Prostate gland (tissue), 2 donors: ENCODE data around the gene NKX1-1. TPM values are rescaled to one million over a fixed set of nuclear protein-coding genes. Genes with fewer than 3 reads are reported as not detected.

Experiments
- DNase-seq: peaks from one replicate; pipeline ENCODE4 v3.0.0-alpha.2; 2019; ENCODE audit warnings: low spot score
- H3K27ac ChIP-seq, 2 donors: fragments of 200-600 bp; sonication (generic); 2 replicates each; pipeline ENCODE4 v1.5.1; 2017 to 2019
- H3K27me3 ChIP-seq: fragments of 200-600 bp; sonication (generic); replicated peaks from 2 replicates; pipeline ENCODE4 v1.5.1; 2019; ENCODE audit not compliant: insufficient read depth
- H3K36me3 ChIP-seq, 2 donors: fragments of 200-600 bp; sonication (generic); 1 replicate in 1 of 2; 2 replicates in 1 of 2; pipeline versions ENCODE4 v1.5.1 to v1.8.1; 2017 to 2019
- H3K4me1 ChIP-seq: fragments of 200-600 bp; sonication (generic); replicated peaks from 2 replicates; pipeline ENCODE4 v1.5.1; 2019
- H3K4me3 ChIP-seq, 2 donors: fragments of 200-600 bp; sonication (generic); 2 replicates each; pipeline ENCODE4 v1.5.1; 2017 to 2019
- H3K9me3 ChIP-seq: fragments of 200-600 bp; sonication (generic); 2 replicates; pipeline ENCODE4 v1.5.1; 2017
- POLR2A ChIP-seq: fragments of 450-650 bp; IDR thresholded peaks from one replicate; pipeline ENCODE4 v1.6.1; 2016; ENCODE audit warnings: antibody characterized with exemption, mild to moderate bottlenecking
- POLR2AphosphoS5 ChIP-seq: sonication (generic); formaldehyde crosslinking; IDR thresholded peaks from one replicate; pipeline ENCODE4 v1.6.1; 2017; ENCODE audit warnings: antibody characterized with exemption
- WGBS: methylation state at CpG from one replicate; pipeline ENCODE4 v1.1.5; 2018; 5-methylcytosine and 5-hydroxymethylcytosine counted together
- intact Hi-C: fragments of 100-400 bp; cut with DNase I; formaldehyde crosslinking; loops from one replicate; pipeline ENCODE4 v1.14.2; 2022
- total RNA-seq, 2 donors: library from RNA; depleted of rRNA; stranded (reverse); fragments of >200 nt; gene quantifications; one replicate each; pipeline ENCODE4 v1.1.0, GENCODE V29; 2016
- TF ChIP-seq, protein P1 (sequence below), 4 experiments: fragments of 200-600 bp in 2 of 4; fragments of 450-650 bp in 2 of 4; sonication (generic) in 2 of 4; IDR thresholded peaks; 1 replicate in 3 of 4; 2 replicates in 1 of 4; pipeline ENCODE4 v1.5.1; 2016 to 2019; ENCODE audit warnings: antibody characterized with exemption in 4 of 4, mild to moderate bottlenecking in 2 of 4, moderate library complexity in 2 of 4

NKX1-1 gene
- total RNA-seq, 2 donors from 2014 or later: not detected

- H3K9me3 ChIP-seq: no peaks in the 10 kb centered on the region
- TF ChIP-seq, protein P1, sequence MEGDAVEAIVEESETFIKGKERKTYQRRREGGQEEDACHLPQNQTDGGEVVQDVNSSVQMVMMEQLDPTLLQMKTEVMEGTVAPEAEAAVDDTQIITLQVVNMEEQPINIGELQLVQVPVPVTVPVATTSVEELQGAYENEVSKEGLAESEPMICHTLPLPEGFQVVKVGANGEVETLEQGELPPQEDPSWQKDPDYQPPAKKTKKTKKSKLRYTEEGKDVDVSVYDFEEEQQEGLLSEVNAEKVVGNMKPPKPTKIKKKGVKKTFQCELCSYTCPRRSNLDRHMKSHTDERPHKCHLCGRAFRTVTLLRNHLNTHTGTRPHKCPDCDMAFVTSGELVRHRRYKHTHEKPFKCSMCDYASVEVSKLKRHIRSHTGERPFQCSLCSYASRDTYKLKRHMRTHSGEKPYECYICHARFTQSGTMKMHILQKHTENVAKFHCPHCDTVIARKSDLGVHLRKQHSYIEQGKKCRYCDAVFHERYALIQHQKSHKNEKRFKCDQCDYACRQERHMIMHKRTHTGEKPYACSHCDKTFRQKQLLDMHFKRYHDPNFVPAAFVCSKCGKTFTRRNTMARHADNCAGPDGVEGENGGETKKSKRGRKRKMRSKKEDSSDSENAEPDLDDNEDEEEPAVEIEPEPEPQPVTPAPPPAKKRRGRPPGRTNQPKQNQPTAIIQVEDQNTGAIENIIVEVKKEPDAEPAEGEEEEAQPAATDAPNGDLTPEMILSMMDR (IDR thresholded peaks at IDR 0.05): no peak
- TF ChIP-seq POLR2AphosphoS5: no peak
- no peak for TF ChIP-seq POLR2A
- H3K36me3 ChIP-seq: peaks cover 0 to 11% of the 10 kb centered on the region in 2 donors
- 88% methylated on average over 24 of the region's 27 CpGs for whole genome bisulfite sequencing
- no peak overlapping the region for H3K4me3 ChIP-seq
- intact Hi-C loops: no loop called here
- DNase-seq: no peak
- no peak overlapping the region for H3K27ac ChIP-seq
- H3K27me3 ChIP-seq: no peaks in the 10 kb centered on the region
- H3K4me1 ChIP-seq: no peaks in the 10 kb centered on the region
Measured at GRCh38 chr4:1379351-1379781, 26.9 kb downstream of the NKX1-1 start.

DNA sequence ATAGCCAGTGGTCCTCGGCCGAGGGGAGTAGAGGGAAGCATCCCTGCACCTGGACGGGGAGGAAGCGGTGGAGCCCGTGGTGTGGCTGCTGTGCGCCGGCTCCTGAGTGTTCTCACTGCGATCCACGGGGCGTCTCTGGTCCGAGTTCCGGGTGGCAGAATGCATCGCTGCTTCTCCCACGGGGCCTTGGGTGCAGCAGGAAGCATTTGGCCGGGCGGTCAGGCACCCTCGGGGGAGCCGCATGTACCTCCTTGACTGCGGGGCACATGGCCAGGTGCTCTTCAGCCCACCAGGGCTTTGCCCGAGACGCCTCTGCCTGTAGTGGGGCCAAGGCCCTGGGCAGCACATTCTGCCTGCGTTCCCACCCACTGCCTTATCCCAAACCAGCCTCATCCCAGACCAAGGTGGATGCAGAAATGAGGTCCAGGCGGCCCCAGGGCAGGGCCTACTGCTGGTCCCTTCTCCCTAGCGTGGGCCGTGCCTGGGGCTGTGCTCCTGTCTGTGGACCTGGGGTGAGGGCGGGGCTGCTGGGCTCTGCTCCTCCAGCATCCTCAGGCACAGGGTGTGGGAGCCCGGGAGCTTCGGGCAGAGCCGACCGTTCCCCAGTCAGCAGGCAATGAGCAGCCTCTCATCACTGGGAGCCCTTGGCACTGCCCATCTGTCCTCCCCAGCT is 27.5 kb downstream of the NKX1-1 start:
- no peaks in the 10 kb centered on the region for H3K27me3 ChIP-seq
- no peaks in the 10 kb centered on the region for H3K4me1 ChIP-seq
- no peaks in the 10 kb centered on the region for H3K9me3 ChIP-seq
- no peak overlapping the region for H3K4me3 ChIP-seq
- TF ChIP-seq, protein P1 (IDR thresholded peaks at IDR 0.05): no peak
- TF ChIP-seq POLR2AphosphoS5: no peak
- DNase-seq: no peak
- H3K36me3 ChIP-seq: peaks cover 0 to 6% of the 10 kb centered on the region in 2 donors
- H3K27ac ChIP-seq: no peak overlapping the region
- WGBS: 90% methylated on average over 27 of the region's 30 CpGs
- intact Hi-C loops: no loop called here

GRCh38 chr4:1377606-1378261 is 28.5 kb downstream of the NKX1-1 start:
- Histone ChIP-seq H3K9me3 (no peaks in the 10 kb centered on the region), H3K27ac (no peak overlapping the region), H3K27me3 (no peaks in the 10 kb centered on the region), H3K4me1 (no peaks in the 10 kb centered on the region), H3K4me3 (no peak overlapping the region), H3K36me3 (peaks cover 0 to 6% of the 10 kb centered on the region in 2 donors)
- WGBS: 90% methylated on average over 16 of the region's 19 CpGs
- intact Hi-C loops: no loop called here
- DNase-seq: no peak
- no peak for TF ChIP-seq POLR2AphosphoS5
- TF ChIP-seq POLR2A: no peak
- TF ChIP-seq, protein P1 (IDR thresholded peaks at IDR 0.05): no peak

- peaks cover 0 to 6% of the 10 kb centered on the region in 2 donors for H3K36me3 ChIP-seq
- H3K27me3 ChIP-seq: no peaks in the 10 kb centered on the region
- H3K4me3 ChIP-seq: no peak overlapping the region
- no peak overlapping the region for H3K27ac ChIP-seq
- WGBS: 91% methylated on average over 32 of the region's 32 CpGs
- no peaks in the 10 kb centered on the region for H3K9me3 ChIP-seq
- no peaks in the 10 kb centered on the region for H3K4me1 ChIP-seq
- DNase-seq: no peak
- TF ChIP-seq POLR2AphosphoS5 (no peak), POLR2A (no peak)
- TF ChIP-seq, protein P1 (IDR thresholded peaks at IDR 0.05): no peak
- intact Hi-C loops: no loop called here
Measured at GRCh38 chr4:1376841-1377605, 29.2 kb downstream of the NKX1-1 start.
